ENCODE measurements around the gene SUMO4.

SUMO4 gene

GRCh38 chr6:149433881-149434280 lies 33.8 kb downstream of the SUMO4 start:
- in situ Hi-C loops (cut with MboI; ENCODE audit: low sequenced_read_pairs, unreplicated experiment): loop anchor here (10.0 to 25.0 kb wide), 2 partner anchors 399 to 847 kb away; no protein-coding TSS in a partner anchor
- TF ChIP-seq CTCF (IDR thresholded peaks at IDR 0.05; ENCODE audit: borderline replicate concordance, control extremely low read depth, extremely low read depth, insufficient read depth, missing control alignments): no peak
- no peak for DNase-seq (ENCODE audit: low spot score)

- no peak for DNase-seq (ENCODE audit: low spot score)
- no peak for TF ChIP-seq CTCF (IDR thresholded peaks at IDR 0.05; ENCODE audit: borderline replicate concordance, control extremely low read depth, extremely low read depth, insufficient read depth, missing control alignments)
- in situ Hi-C loops (cut with MboI; ENCODE audit: low sequenced_read_pairs, unreplicated experiment): loop anchor here (10.0 to 25.0 kb wide), 2 partner anchors 401 to 849 kb away; no protein-coding TSS in a partner anchor
Measured at GRCh38 chr6:149435919-149436586, 36.0 kb downstream of the SUMO4 start.

GRCh38 chr6:149436647-149437046 lies 36.6 kb downstream of the SUMO4 start:
- no peak for DNase-seq (ENCODE audit: low spot score)
- in situ Hi-C loops (cut with MboI; ENCODE audit: low sequenced_read_pairs, unreplicated experiment): loop anchor here (10.0 to 25.0 kb wide), 2 partner anchors 402 to 849 kb away; no protein-coding TSS in a partner anchor
- no peak for TF ChIP-seq CTCF (IDR thresholded peaks at IDR 0.05; ENCODE audit: borderline replicate concordance, control extremely low read depth, extremely low read depth, insufficient read depth, missing control alignments)

GRCh38 chr6:149437212-149437611 lies 37.1 kb downstream of the SUMO4 start:
- TF ChIP-seq CTCF (IDR thresholded peaks at IDR 0.05; ENCODE audit: borderline replicate concordance, control extremely low read depth, extremely low read depth, insufficient read depth, missing control alignments): no peak
- in situ Hi-C loops (cut with MboI; ENCODE audit: low sequenced_read_pairs, unreplicated experiment): loop anchor here (10.0 to 25.0 kb wide), 2 partner anchors 402 to 850 kb away; no protein-coding TSS in a partner anchor

GRCh38 chr6:149438855-149439254 lies 38.8 kb downstream of the SUMO4 start:
- DNase-seq (ENCODE audit: low spot score): peak; percentile 31
- in situ Hi-C loops (cut with MboI; ENCODE audit: low sequenced_read_pairs, unreplicated experiment): loop anchor here (10.0 to 25.0 kb wide), 2 partner anchors 404 to 852 kb away; no protein-coding TSS in a partner anchor

More at GRCh38 chr6:149437212-149437611, 37.1 kb downstream of the SUMO4 start:
- no peak for DNase-seq (ENCODE audit: low spot score)

GRCh38 chr6:149439626-149440025 lies 39.6 kb downstream of the SUMO4 start:
- in situ Hi-C loops (cut with MboI; ENCODE audit: low sequenced_read_pairs, unreplicated experiment): loop anchor here (10.0 to 25.0 kb wide), 2 partner anchors 405 to 852 kb away; no protein-coding TSS in a partner anchor
- DNase-seq (ENCODE audit: low spot score): no peak
- no peak for TF ChIP-seq CTCF (IDR thresholded peaks at IDR 0.05; ENCODE audit: borderline replicate concordance, control extremely low read depth, extremely low read depth, insufficient read depth, missing control alignments)

More at GRCh38 chr6:149438855-149439254, 38.8 kb downstream of the SUMO4 start:
- TF ChIP-seq CTCF (IDR thresholded peaks at IDR 0.05; ENCODE audit: borderline replicate concordance, control extremely low read depth, extremely low read depth, insufficient read depth, missing control alignments): no peak

All from GM13976 (cell line).